GM18951 (cell line): ENCODE results near the gene MUTYH.

Experiments used
- POLR2A ChIP-seq: IDR thresholded peaks from 4 replicates; pipeline ENCODE4 v1.6.1; 2011; ENCODE audit warnings: mild to moderate bottlenecking; ENCODE audit not compliant: insufficient read length, insufficient read depth; ENCODE audit errors: extremely low read depth
- in situ Hi-C: fragments of 300-500 bp; cut with MboI; formaldehyde crosslinking; loops from one replicate; pipeline ENCODE4 v1.12.0; 2022; ENCODE audit warnings: low sequenced_read_pairs, mixed read lengths, inconsistent platforms; ENCODE audit not compliant: unreplicated experiment

The MUTYH gene

GRCh38 chr1:45365051-45365450, 24.8 kb upstream of the MUTYH start:
- in situ Hi-C loops = loop anchor here (10.0 kb wide), 1 partner anchor 220 kb away; the partner anchor contains the start of gene NASP

GRCh38 chr1:45364294-45364693, 24.1 kb upstream of the MUTYH start:
- in situ Hi-C loops = loop anchor here (10.0 kb wide), 1 partner anchor 221 kb away; the partner anchor contains the start of gene NASP

More at GRCh38 chr1:45365051-45365450, 24.8 kb upstream of the MUTYH start:
- TF ChIP-seq POLR2A = no peak

GRCh38 chr1:45360981-45361380, 20.7 kb upstream of the MUTYH start:
- in situ Hi-C loops = loop anchor here (10.0 kb wide), 1 partner anchor 224 kb away; the partner anchor contains the start of gene NASP

More at GRCh38 chr1:45364294-45364693, 24.1 kb upstream of the MUTYH start:
- TF ChIP-seq POLR2A = no peak

- TF ChIP-seq POLR2A = no peak
- in situ Hi-C loops = loop anchor here (5.0 to 10.0 kb wide), 2 partner anchors 132 to 225 kb away; partner anchors contain the start of genes NASP and TESK2
Observed at GRCh38 chr1:45359882-45360513, 19.8 kb upstream of the MUTYH start.

GRCh38 chr1:45356186-45356585, 15.9 kb upstream of the MUTYH start:
- TF ChIP-seq POLR2A = no peak
- in situ Hi-C loops = loop anchor here (5.0 kb wide), 1 partner anchor 136 kb away; the partner anchor contains the start of gene TESK2

GRCh38 chr1:45355683-45356082, 15.4 kb upstream of the MUTYH start:
- in situ Hi-C loops = loop anchor here (5.0 kb wide), 1 partner anchor 137 kb away; the partner anchor contains the start of gene TESK2
- TF ChIP-seq POLR2A = no peak

- TF ChIP-seq POLR2A = no peak
- in situ Hi-C loops = loop anchor here (5.0 kb wide), 1 partner anchor 137 kb away; the partner anchor contains the start of gene TESK2
Observed at GRCh38 chr1:45354838-45355237, 14.6 kb upstream of the MUTYH start.

GRCh38 chr1:45353685-45354084, 13.4 kb upstream of the MUTYH start:
- in situ Hi-C loops = no loop called here

GRCh38 chr1:45351508-45351907, 11.3 kb upstream of the MUTYH start:
- TF ChIP-seq POLR2A = no peak
- in situ Hi-C loops = no loop called here

More at GRCh38 chr1:45353685-45354084, 13.4 kb upstream of the MUTYH start:
- TF ChIP-seq POLR2A = no peak

GRCh38 chr1:45348966-45349677, 8.9 kb upstream of the MUTYH start:
- in situ Hi-C loops = no loop called here
- TF ChIP-seq POLR2A = no peak

- in situ Hi-C loops = no loop called here
- no peak for TF ChIP-seq POLR2A
Observed at GRCh38 chr1:45348609-45348965, 8.3 kb upstream of the MUTYH start.

- no peak for TF ChIP-seq POLR2A
- in situ Hi-C loops = no loop called here
Observed at GRCh38 chr1:45348020-45348419, 7.8 kb upstream of the MUTYH start.

GRCh38 chr1:45346473-45346872, 6.2 kb upstream of the MUTYH start:
- in situ Hi-C loops = no loop called here
- no peak for TF ChIP-seq POLR2A

- in situ Hi-C loops = no loop called here
Observed at GRCh38 chr1:45345014-45345413, 4.8 kb upstream of the MUTYH start.

More at GRCh38 chr1:45345014-45345413, 4.8 kb upstream of the MUTYH start:
- TF ChIP-seq POLR2A = no peak
